IPS DF 19.7 (cell line): ENCODE data around the gene NBAS.

Source experiments
- DNase-seq: peaks from one replicate; pipeline ENCODE4 v3.0.0-alpha.2; 2013; ENCODE audit warnings: low read depth, low spot score

Gene NBAS

DNA sequence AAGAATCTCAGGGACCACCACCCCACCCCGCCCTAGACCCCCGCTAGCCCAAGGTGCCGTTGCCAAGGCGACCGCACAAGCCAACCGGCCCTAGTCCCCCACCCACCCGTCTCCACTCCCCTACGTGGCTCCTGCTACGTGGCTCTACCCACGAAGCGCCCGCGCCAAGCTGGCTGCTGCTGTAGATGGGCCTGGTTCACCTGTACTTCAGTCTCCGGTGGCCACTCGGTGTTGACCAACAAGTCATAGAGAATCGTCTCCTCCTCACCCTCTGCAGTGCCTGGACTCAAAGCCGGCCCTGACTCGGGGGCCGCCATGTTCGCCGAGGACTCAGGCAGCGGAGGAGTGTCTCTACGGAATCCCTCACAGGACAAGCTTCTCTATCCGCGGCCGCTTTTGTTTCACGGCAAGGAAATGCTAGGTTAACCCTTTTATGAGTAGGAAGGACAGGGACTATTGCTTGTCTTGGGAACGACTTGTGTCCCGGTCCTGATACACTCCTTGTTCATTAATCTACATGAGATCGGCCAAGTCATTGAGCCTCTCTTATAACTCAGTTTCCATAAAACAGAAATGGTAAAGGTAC lies at the start of gene NBAS:
TSS of gene NBAS (minus strand) at position 347 of the 586 bp plus-strand sequence. CDS start at position 317, 30 bp downstream.
- DNase-seq = peak; percentile 71

DNA sequence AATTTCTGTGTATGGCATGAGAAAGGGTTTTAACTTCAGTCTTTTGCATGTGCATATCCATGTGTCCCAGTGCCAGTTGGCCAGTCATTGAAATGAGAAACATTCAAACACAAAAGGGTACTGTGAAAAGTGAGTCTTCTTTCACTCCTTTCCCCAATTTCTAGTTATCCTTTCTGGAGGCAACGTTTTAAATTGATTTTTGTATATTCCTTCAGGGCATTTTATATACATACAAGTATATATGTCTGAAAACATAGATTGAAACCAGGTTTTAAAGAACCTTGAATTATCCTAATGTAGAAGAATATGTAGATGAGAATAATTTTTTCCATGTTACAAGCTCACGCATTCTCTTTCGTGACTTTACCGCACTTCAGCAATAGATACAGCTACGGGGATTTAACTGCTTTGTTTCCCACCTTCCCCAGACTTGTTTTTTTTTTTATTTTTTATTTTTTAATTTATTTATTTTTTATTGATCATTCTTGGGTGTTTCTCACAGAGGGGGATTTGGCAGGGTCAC lies 49.4 kb upstream of the NBAS start:
- DNase-seq = no peak

DNA sequence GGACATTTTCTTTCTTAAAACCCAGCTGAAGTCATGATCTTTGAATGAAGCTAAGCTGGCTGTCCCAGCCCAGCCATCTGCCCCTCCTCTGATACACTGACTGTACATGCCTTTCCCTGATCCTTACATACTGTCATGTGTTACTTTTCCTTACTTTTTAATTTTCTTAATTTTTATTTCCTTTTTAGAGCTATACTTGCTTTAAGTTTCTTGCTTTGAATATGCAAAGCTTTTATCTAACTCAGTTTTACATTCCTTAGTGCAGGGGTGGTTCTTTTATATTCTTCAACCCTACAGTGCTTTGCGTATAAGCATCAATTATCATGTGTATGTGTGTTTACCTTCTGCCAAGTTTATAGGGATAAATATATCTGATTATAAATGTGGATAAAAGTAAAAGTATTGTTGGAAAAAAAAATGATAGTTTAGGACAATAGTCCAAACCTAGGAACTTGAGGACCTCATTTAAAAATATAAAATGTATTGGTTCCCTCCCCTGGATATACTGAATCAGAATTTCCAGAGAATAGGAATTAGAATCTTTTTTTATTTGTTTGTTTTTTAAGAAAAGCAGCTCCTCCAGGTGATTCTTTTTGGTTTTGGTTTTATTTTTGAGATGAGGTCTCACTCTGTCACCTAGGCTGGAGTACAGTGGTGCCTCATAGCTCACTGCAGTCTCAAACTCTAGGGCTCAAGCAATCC lies 48.4 kb upstream of the NBAS start:
- no peak for DNase-seq

DNA sequence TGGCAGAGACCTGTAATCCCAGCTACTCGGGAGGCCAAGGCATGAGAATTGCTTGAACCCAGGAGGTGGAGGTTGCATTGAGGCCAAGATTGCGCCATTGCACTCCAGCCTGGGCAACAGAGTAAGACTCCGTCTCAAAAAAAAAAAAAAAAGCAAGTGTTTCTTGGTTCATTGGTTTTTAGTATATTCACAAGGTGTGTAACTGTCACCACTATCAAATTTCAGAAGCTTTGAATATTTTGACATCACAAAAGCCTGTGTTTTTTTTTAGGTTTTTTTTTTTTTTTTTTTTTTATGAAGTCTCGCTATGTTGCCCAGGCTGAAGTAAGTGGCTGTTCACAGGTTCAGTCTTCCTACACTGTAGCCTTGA lies 47.2 kb upstream of the NBAS start:
- no peak for DNase-seq

DNA sequence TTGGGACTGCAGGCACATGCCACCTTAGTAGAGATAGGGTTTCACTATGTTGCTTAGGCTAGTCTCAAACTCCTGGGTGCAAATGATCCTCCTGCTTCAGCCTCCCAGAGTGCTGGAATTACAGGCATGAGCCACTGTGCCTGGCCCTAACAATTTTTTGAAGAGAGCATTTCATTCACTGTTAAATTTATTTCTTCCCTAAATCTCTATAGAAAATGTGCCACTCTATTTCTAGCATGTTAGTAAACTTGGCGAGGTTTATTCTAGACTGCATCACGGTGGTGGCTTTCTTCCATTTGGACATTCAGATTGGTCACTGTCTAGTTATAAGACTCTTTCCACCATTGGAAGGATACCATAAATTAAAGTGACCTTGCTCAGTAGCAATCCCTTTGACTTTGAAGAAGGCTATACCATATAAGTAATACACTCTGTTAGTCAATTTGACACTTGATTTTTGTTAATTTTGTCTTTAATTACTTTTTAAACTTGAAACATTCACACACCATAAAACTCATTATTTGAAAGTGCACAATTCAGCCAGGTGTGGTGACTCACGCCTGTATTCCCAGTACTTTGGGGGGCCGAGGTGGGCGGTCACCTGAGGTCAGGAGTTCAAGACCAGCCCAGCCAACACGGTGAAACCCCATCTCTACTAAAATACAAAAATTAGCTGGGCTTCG lies 46.7 kb upstream of the NBAS start:
- DNase-seq = no peak

DNA sequence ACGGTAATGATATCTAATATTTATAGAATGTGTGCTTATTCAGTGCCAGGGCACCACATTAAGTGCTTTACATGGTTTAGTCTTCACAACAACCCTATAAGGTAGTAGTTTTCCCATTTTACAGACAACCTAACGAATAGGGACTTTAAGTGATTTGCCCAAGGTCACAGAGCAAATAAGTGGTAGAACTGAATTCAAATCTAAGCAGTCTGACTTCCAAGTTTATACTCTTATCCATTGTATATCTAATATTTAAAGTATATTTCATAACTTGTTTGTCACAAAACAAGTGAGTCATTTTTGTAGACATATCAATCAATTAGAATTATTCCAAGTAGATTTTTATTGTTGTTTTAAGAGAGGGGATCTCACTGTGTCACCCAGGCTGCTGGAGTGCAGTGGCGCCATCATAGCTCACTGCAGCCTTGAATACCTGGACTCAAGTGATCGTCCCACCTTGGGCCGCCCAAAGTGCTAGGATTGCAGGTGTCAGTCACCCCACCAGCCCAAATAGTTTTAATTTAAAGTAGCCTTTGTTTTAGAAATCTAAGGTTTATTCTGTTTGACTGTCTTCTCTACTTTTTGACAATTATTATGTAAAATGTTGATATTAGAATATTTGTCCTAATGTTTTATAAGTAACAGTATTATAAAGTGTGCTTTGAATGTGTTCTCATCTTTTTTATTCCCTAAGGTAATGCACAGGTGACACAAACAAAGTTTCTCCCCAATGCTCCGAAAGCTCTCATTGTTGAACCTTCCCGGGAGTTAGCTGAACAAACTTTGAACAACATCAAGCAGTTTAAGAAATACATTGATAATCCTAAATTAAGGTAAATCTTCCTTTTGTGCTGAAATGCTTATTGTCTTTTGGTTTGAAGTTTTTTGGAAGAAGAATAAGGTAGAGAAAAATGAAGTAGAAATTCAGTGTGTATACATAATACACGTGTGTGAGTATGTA lies 45.6 kb upstream of the NBAS start:
- no peak for DNase-seq

DNA sequence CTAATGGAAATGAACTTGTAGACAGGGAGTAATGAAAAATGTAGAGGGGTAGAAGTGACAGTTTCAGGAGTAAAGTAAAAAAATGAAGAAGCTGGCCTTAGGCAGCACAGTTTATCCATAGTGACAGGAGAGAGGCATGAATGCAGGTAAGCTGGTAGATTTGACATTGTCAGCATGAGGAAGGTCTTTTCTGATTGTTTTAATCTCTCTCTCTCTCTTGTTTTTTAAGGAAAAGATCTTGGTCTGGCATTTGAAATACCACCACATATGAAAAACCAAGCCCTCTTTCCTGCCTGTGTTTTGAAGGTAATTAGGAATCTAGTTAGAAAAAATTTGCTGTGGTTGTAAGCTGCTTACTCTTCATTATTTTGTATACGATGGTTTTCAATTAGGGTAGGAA lies 44.6 kb upstream of the NBAS start:
- DNase-seq = no peak

DNA sequence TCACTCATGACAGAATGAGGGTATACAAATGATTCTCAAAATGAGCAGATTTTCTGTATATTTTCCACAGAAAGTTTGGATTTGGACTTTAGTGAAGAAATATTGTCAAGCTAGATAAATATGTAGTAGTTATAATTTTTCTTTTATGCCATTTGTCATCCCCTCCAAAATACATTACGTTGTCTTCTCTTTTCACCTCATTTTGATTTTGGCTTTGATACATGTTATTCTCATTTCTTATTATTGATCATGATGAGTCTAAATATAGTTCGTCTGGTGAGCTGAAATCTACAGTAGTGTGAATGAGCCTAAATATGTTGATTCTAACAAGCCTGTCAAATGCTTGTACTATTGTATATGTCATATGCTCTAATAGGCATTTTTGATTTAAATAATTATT lies 42.8 kb upstream of the NBAS start:
- no peak for DNase-seq

DNA sequence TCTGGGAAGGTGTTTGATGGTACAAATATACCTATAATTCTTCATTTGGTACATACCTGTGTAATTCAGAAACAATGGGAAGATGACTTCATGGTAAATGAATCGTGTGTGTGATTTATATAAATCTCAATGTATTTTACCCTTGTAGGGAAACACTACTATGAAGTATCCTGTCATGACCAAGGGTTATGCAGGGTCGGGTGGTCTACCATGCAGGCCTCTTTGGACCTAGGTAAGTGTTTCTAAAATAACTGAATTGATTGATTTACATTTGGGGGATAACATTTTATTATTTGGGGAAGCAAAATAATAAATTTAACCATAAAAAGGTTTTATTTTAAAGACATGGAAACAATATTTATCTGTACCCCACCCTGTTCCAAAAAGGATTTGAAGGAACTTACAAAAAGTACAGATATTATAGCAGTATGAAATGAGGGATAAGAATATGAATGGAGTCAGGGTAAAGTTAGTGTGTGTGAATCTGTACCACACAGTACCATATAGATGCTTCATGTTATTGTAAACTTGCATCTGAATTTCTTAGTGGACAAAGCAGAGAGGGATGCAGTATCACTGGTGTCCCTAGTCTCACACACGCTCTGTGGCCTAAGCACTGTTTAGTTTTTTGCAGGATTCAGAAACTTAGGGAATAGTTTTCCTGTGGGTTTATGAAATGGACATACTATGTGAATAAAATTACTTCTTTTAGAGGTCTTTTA lies 42.1 kb upstream of the NBAS start:
- no peak for DNase-seq

DNA sequence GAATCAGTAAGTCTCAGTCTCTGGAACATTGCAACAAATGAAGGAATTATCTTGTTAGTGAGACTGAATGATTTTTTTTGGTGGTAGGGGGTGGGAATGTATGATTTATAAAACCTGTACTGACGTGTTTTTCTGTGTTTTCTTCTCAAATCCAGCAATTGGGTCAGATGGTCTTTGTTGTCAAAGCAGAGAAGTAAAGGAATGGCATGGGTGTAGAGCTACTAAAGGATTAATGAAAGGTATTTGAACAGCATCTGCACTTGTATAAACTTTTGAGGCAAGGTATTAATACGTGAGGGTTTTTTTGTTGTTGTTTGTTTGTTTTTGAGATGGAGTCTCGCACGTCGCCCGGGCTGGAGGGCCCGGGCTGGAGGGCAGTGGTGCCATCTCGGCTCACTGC lies 41.3 kb upstream of the NBAS start:
- no peak for DNase-seq

DNA sequence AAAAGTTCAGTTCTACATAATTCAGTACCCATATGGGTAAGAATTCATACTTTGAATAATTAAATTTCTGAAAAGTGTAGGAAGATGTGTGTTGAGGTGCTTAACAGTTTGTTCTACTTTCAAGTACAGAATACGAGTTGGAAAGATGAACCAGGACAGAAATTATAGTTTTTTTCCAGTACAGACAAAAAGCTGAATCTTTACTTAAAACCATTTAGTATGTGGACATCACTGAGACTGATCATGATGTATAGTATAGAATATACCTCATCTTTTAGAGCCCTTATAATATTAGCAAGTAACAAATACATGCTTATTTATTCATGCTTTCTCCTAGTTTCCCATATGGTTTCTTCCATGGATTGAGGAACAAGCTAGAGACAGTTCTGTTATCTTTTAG lies 40.5 kb upstream of the NBAS start:
- DNase-seq = no peak

DNA sequence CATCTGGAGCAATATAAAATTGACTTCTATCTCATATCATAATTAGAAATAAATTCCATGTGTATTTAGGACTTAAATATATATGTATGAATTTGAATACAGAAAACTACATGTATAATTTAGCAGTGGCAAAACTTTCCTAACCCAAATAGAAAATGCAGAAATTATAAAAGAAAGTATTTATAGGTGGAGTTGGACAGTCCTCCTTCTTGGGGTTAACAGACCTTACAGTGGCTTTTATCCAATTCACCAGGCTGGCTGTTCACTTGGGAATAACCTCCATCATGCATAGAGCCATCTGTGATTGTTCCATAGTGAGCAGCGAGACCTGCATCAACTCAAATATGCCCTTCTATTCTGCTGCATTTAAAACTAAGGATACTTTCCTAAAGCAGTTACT lies 38.9 kb upstream of the NBAS start:
- no peak for DNase-seq

DNA sequence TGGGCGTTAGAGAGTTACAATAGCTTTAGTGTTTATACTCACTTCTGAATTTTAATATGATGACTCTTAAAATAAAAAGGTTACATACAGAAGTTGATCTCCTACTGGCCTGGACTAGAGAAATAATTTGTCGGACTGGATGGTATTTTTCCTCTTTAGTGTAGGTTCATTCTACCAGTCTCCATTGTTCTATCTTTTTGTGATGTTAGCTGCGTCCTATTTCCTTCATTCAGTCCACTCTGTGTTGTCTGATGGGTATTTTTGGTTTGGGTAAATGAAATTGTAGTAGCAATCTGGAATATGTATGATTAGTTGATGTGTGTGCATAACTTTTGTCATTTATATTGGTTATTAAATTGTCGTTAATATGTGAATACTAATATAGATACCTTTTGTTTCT lies 35.8 kb upstream of the NBAS start:
- no peak for DNase-seq

DNA sequence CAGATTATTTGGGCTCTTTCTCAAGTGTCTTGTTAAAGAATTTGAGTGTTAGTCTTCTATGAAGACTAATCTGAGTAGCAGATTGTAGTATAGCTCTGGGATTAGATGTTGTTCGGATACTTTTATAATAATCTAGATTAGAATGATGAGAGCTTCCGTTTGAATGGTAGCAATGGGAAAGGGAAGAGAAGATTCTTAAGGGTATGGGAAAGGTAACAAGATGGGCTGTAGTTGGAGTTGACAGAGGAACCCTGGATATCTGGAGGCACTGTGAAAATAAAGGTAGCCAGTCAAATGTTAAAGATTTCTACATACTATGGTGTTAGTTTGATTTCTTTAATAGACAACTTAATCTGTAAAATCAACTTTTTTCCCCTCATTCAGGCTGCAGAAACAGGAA lies 35.2 kb upstream of the NBAS start:
- DNase-seq = no peak

DNA sequence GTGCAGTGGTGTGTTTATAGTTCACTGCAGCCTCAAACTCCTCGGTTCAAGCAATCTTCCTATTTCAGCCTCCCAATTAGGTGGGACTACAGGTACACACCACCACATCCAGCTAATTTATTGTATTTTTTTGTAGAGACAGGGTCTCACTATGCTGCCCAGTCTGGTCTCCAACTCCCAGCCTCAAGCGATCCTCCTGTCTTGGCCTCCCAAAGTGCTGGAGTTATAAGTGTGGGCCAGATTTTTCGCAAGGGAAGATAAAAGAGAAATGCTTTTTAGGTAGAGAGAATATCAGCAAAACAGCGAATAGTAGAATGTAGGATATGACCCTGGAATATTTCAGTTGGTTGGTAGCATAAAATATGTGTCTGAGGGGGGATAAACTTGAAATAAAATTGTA lies 34.8 kb upstream of the NBAS start:
- DNase-seq = no peak

DNA sequence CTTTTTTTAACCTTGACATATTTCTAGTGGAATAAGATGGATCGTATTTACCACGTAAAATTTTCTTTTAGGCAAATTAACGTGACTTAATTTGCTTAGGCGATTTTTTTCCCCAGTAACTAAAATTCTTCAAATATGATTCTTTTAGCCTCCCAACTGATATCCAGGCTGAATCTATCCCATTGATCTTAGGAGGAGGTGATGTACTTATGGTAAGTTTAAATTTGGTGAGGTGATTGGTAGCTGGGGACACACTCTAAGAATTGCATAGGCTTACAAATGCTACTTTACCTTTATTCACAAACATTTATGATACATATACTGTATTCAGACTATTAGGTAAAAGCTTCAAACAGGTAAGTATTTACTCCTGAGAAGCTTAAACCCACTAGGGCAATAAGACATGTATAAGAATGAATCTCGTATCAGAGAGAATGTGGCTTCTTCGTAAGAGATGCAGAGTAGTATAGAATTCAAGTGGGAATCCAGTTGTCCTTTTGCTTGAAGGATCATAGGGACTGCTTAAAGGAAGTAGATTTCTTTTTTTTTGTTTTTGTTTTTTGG lies 34.3 kb upstream of the NBAS start:
- DNase-seq = no peak

DNA sequence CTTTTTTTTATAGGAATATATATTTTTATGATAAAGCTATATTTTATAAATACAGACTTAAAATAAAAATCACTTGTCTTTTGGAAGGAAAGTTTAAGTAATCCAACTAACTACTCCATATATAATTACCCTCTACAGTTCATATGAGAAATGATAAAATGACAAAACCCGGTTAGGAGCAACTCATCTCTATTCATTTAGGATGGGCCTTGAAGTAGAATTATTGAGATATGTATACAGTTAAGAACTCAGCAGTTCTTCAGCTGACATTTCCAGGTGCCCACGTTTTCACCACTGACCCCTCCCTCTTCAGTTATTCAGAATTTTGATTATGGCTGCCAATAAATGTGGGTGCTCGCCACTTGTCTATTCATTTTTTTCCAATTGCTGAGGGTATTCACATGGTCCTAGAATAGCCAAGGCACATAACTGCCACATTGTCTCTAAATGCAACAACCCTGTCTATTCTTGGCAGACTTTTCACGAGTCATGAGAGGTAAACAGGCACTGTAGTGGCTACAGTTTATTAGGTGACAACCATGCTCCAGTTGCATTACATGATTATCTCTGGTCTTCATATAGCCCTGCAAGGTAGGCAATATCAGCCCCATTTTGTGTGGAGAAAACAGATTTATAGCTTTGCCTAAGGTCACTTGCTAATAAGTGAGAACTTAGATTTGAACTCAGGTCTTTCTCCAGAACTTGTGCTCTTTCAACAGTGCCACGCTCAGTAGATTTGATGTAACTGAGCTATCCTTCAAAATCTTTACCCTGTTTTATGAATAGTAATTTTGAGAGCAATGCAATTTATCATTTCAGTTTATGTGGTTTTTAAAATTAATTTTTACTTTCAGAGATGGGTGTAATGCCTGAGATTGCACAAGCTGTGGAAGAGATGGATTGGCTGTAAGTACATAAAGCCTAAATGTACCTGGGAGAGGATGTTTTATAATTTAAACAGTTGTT lies 33.4 kb upstream of the NBAS start:
- no peak for DNase-seq

DNA sequence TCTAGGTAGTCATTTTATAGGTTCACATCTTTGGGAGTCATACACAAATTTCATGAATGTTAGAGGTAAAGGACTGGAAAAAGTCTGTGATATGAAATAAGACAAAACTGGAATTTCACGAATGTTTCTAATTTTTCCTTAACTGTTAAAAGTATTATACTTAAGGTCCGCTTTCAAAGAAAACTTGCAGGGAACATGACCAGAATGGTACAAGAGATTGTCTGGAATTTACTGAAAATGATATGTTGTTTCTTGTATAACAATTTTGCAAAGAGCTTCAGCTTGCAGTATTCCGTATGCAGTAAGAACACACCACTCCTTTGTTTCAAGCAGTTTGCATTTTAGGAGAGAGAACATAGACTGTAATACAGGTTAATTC lies 32.2 kb upstream of the NBAS start:
- no peak for DNase-seq

DNA sequence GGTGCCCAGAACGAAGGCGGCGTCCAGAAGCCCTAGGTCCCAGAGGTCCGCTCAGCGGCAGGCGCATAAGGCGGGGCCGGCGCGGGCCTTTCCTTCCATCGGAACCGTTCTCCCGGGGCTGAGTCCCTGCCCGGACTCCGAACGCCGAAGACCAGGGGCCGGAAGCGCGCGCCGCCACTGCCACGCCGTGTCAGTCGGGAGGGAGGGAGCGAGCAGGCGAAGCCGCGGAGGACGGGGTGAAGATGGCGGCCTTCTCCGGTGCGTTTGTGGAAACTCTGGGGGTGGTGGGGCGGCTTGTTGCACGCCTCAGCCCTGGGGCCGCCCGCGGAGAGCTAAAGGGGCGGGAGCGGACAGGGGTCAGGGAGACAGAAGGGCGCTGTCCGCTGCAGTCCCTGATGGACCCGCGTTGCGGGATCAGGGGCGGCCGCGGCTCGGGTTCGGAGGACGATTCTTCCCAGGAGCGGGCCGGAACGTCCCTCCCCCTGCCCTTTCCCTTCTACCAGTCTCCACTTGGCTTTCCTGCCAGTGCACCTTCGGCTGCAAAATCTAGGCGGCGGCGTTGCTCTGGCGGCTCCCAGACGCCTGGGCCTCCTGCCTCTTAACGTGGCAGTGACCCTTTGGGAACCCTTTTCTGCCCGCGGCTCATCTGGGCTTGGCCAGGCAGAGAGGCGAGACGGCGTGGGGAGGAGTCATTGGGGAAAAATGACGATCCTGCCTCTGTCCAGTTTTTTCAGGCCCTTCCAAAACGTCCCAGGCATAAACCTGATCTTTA lies 30.7 kb upstream of the NBAS start, which contains the start of gene DDX1:
TSS of gene DDX1 (plus strand) at position 177 of the 772 bp plus-strand sequence. CDS start at position 243, 66 bp downstream.
- no peak for DNase-seq
